Mesenchymal stem cell (in vitro differentiated cells and primary cell): ENCODE results near the gene ANKRD12.
A peak's percentile ranks its signal among the peaks of the same experiment; 100 is the strongest.
"Not testable (repeated sequence)": the region's sequence is repeated elsewhere in the genome, so short reads cannot be mapped to it uniquely, and the experiment has no call there.

Source experiments
- DNase-seq: peaks from one replicate; pipeline ENCODE4 v3.0.0-alpha.2; 2013
- H2AFZ ChIP-seq: one replicate; pipeline ENCODE4 v1.6.1; 2013; ENCODE audit warnings: low read depth, mild to moderate bottlenecking, control low read depth, inconsistent platforms, low read length, moderate library complexity
- H2AK5ac ChIP-seq: 2 replicates; pipeline ENCODE4 v1.6.1; 2013; ENCODE audit warnings: low read length, moderate library complexity, mild to moderate bottlenecking, inconsistent platforms; ENCODE audit not compliant: severe bottlenecking
- H2BK120ac ChIP-seq: one replicate; pipeline ENCODE4 v1.6.1; 2013; ENCODE audit warnings: low read depth, mild to moderate bottlenecking, inconsistent platforms, low read length, moderate library complexity
- H2BK12ac ChIP-seq, 2 experiments: one replicate each; pipeline ENCODE4 v1.6.1; 2013; ENCODE audit warnings: inconsistent platforms in 2 of 2, low read length in 2 of 2, mild to moderate bottlenecking in 2 of 2, moderate library complexity in 2 of 2, control low read depth in 1 of 2
- H2BK15ac ChIP-seq: one replicate; pipeline ENCODE4 v1.6.1; 2013; ENCODE audit warnings: mild to moderate bottlenecking, low read depth, inconsistent platforms; ENCODE audit not compliant: poor library complexity, severe bottlenecking
- H2BK5ac ChIP-seq: 2 replicates; pipeline ENCODE4 v1.6.1; 2013; ENCODE audit warnings: low read depth, mild to moderate bottlenecking, low read length, control low read depth, inconsistent platforms; ENCODE audit not compliant: poor library complexity, severe bottlenecking
- H3K14ac ChIP-seq, 2 experiments: one replicate each; pipeline ENCODE4 v1.6.1; 2013; ENCODE audit warnings: inconsistent platforms in 2 of 2, low read length in 2 of 2, control low read depth in 1 of 2, mild to moderate bottlenecking in 1 of 2, moderate library complexity in 1 of 2
- H3K18ac ChIP-seq, 2 experiments: one replicate each; pipeline ENCODE4 v1.6.1; 2013; ENCODE audit warnings: inconsistent platforms in 2 of 2, low read length in 2 of 2, control low read depth in 1 of 2, low read depth in 1 of 2, mild to moderate bottlenecking in 1 of 2
- H3K23ac ChIP-seq, 2 experiments: one replicate each; pipeline ENCODE4 v1.6.1; 2013; ENCODE audit warnings: inconsistent platforms in 2 of 2, low read length in 2 of 2, mild to moderate bottlenecking in 2 of 2, moderate library complexity in 2 of 2, control low read depth in 1 of 2
- H3K27ac ChIP-seq: 2 replicates; pipeline ENCODE4 v1.5.1; 2013; ENCODE audit warnings: mild to moderate bottlenecking, moderate library complexity, low read length, control low read depth, inconsistent platforms; ENCODE audit not compliant: poor library complexity, severe bottlenecking
- H3K27me3 ChIP-seq, 2 experiments: 2 replicates each; pipeline versions ENCODE4 v1.6.1 to v1.7.0; 2013; ENCODE audit warnings: low read length in 2 of 2, mild to moderate bottlenecking in 2 of 2, moderate library complexity in 2 of 2, control low read depth in 1 of 2, inconsistent platforms in 1 of 2; ENCODE audit not compliant: control insufficient read depth in 1 of 2, insufficient read depth in 1 of 2
- H3K36me3 ChIP-seq, 2 experiments: 2 replicates each; pipeline versions ENCODE4 v1.6.1 to v1.7.0; 2013; ENCODE audit warnings: low read length in 2 of 2, control low read depth in 1 of 2, inconsistent platforms in 1 of 2, low read depth in 1 of 2, mild to moderate bottlenecking in 1 of 2; ENCODE audit not compliant: insufficient read depth in 2 of 2, control insufficient read depth in 1 of 2
- H3K4ac ChIP-seq, 2 experiments: one replicate each; pipeline ENCODE4 v1.6.1; 2013; ENCODE audit warnings: inconsistent platforms in 2 of 2, low read length in 2 of 2, mild to moderate bottlenecking in 2 of 2, moderate library complexity in 2 of 2, control low read depth in 1 of 2, low read depth in 1 of 2
- H3K4me1 ChIP-seq: 2 replicates; pipeline ENCODE4 v1.6.1; 2013; ENCODE audit warnings: low read depth, low read length, control low read depth; ENCODE audit not compliant: control insufficient read depth, insufficient read depth
- H3K4me2 ChIP-seq: 2 replicates; pipeline ENCODE4 v1.6.1; 2013; ENCODE audit warnings: low read length, mild to moderate bottlenecking, inconsistent platforms; ENCODE audit not compliant: poor library complexity, severe bottlenecking
- H3K4me3 ChIP-seq, 2 experiments: 2 replicates each; pipeline versions ENCODE4 v1.5.1 to v1.7.0; 2013; ENCODE audit warnings: low read length in 2 of 2, mild to moderate bottlenecking in 2 of 2, control low read depth in 1 of 2, low read depth in 1 of 2; ENCODE audit not compliant: insufficient read depth in 1 of 2
- H3K79me1 ChIP-seq: replicated peaks from 2 replicates; pipeline ENCODE4 v1.6.1; 2013; ENCODE audit warnings: mild to moderate bottlenecking, control low read depth, low read length, inconsistent platforms; ENCODE audit not compliant: poor library complexity, severe bottlenecking
- H3K9ac ChIP-seq: 2 replicates; pipeline ENCODE4 v1.7.0; 2013; ENCODE audit warnings: mild to moderate bottlenecking, low read length, moderate library complexity
- H3K9me3 ChIP-seq: 2 replicates; pipeline ENCODE4 v1.7.0; 2013; ENCODE audit warnings: mild to moderate bottlenecking, low read length; ENCODE audit not compliant: control insufficient read depth
- H4K8ac ChIP-seq: one replicate; pipeline ENCODE4 v1.6.1; 2013; ENCODE audit warnings: inconsistent platforms, mild to moderate bottlenecking, low read length, moderate library complexity
- H4K91ac ChIP-seq: one replicate; pipeline ENCODE4 v1.6.1; 2013; ENCODE audit warnings: mild to moderate bottlenecking, low read length, inconsistent platforms
- WGBS: methylation state at CpG from one replicate; pipeline ENCODE4 v1.1.7; 2013; ENCODE audit warnings: mixed read lengths; 5-methylcytosine and 5-hydroxymethylcytosine counted together

The ANKRD12 gene

DNA sequence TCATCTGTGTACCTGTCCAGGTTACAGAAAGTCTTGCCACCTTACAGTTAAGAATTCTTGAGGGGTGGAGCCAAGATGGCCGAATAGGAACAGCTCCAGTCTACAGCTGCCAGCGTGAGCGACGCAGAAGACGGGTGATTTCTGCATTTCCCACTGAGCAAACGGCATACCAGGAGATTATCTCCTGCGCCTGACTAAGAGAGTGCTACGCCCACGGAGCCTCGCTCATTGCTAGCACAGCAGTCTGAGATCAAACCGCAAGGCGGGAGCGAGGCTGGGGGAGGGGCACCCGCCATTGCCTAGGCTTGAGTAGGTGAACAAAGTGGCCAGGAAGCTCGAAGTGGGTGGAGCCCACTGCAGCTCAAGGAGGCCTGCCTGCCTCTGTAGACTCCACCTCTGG is 128.2 kb downstream of the ANKRD12 start:
- Histone ChIP-seq H3K14ac (peak overlapping the region in 1 of 2 experiments; percentile 20), H3K36me3 (peaks cover 9 to 53% of the 10 kb centered on the region in 2 experiments)
- not testable (repeated sequence) for H2AK5ac ChIP-seq, H4K91ac ChIP-seq, H3K23ac ChIP-seq, H2BK15ac ChIP-seq, H3K27ac ChIP-seq, H3K9ac ChIP-seq, DNase-seq, H2AFZ ChIP-seq, H4K8ac ChIP-seq, H3K18ac ChIP-seq, H3K79me1 ChIP-seq, H3K4me1 ChIP-seq, H3K9me3 ChIP-seq, H3K27me3 ChIP-seq, H2BK120ac ChIP-seq, H3K4me3 ChIP-seq, H2BK12ac ChIP-seq, H3K4me2 ChIP-seq, H2BK5ac ChIP-seq, H3K4ac ChIP-seq
- WGBS = 82% methylated on average over 15 of the region's 15 CpGs

DNA sequence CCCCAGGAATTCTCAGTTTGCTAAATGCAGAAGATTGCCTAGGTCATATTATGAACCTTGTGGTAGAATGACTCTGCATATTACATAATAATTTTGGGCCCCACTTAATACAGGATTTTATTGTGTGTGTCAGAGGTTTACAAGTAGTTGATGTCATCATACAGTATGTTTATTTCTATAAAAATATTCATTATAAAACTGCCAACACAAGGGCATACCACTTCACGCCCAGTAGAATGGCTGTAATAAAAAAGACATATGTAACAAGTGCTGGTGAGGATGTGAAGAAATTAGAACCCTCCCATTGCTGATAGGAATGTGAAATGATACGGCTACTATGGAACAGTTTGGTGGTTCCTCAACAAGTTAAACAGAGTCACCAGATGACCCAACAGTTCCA is 136.6 kb downstream of the ANKRD12 start:
- Histone ChIP-seq H2BK5ac (no peak overlapping the region), H2BK120ac (no peak overlapping the region), H3K18ac (no peak overlapping the region), H4K8ac (no peak overlapping the region), H2BK12ac (no peak overlapping the region), H3K79me1 (peaks cover 1% of the 10 kb centered on the region), H2AFZ (no peak overlapping the region), H3K36me3 (peaks cover 3 to 68% of the 10 kb centered on the region in 2 experiments), H3K4me2 (no peak overlapping the region), H3K14ac (no peak overlapping the region), H4K91ac (no peak overlapping the region), H3K27ac (no peak overlapping the region), H3K4me3 (no peak overlapping the region), H3K9ac (no peak overlapping the region), H3K4me1 (no peaks in the 10 kb centered on the region), H3K23ac (no peak overlapping the region), H2BK15ac (no peak overlapping the region), H3K27me3 (no peaks in the 10 kb centered on the region), H3K4ac (no peak overlapping the region), H3K9me3 (no peaks in the 10 kb centered on the region), H2AK5ac (no peak overlapping the region)
- no peak for DNase-seq
- WGBS = no CpG with 5 or more reads among the region's 2 CpGs

DNA sequence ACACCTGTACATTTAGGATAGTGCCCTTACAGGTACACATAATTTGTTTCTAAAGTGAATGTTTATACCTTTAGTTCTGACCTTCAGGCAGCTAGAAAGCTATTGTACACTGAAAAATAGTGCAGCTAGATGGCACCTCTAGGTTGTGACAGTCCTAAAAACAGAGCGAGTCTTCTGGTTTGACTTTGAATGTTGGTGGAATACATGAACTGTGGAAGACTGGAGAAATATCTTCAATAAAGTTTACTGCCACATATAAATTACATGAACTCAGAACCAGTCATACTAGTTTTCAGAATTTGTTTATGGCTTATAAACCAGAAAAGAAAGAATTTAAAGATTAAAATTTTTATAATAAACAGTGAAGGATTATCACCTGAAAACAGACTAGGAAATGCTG is 139.3 kb downstream of the ANKRD12 start:
- Histone ChIP-seq H3K9me3 (no peaks in the 10 kb centered on the region), H3K4me3 (no peak overlapping the region), H2AK5ac (no peak overlapping the region), H2BK5ac (no peak overlapping the region), H2BK120ac (no peak overlapping the region), H2BK12ac (no peak overlapping the region), H3K23ac (no peak overlapping the region), H2BK15ac (no peak overlapping the region), H4K91ac (no peak overlapping the region), H3K4ac (no peak overlapping the region), H3K18ac (no peak overlapping the region), H3K14ac (no peak overlapping the region), H3K9ac (no peak overlapping the region), H3K4me1 (no peaks in the 10 kb centered on the region), H4K8ac (no peak overlapping the region), H3K36me3 (peaks cover 8 to 91% of the 10 kb centered on the region in 2 experiments), H3K79me1 (peaks cover 5% of the 10 kb centered on the region), H3K27me3 (no peaks in the 10 kb centered on the region), H3K27ac (no peak overlapping the region), H3K4me2 (no peak overlapping the region), H2AFZ (no peak overlapping the region)
- DNase-seq = no peak
- WGBS = 100% methylated on average over 1 of the region's 1 CpG

DNA sequence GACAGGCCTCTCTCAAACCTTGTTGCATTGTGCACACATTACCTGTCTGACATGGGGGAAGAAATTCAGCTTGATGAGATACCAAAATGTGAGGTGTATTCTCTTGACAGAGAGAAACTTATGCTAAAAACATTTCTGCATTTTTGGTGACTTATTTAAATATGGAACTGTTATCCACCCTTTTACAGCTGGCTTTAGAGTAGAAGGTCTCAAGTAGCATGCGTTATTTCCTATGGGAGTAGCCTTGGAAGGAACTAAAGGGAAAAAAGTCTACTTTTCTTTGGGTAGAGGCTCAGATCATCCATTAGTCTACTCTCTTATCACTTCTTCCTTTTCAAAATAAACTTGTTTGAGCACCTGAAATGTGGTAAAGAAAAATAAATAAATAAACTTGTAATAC is 141.4 kb downstream of the ANKRD12 start:
- Histone ChIP-seq H2AK5ac (no peak overlapping the region), H3K79me1 (peaks cover 3% of the 10 kb centered on the region), H2AFZ (no peak overlapping the region), H4K91ac (no peak overlapping the region), H2BK15ac (no peak overlapping the region), H3K27me3 (no peaks in the 10 kb centered on the region), H3K4me1 (no peaks in the 10 kb centered on the region), H3K23ac (no peak overlapping the region), H3K36me3 (peaks cover 8 to 94% of the 10 kb centered on the region in 2 experiments), H3K27ac (no peak overlapping the region), H3K14ac (no peak overlapping the region), H2BK12ac (no peak overlapping the region), H3K9ac (no peak overlapping the region), H4K8ac (no peak overlapping the region), H3K4me2 (no peak overlapping the region), H2BK5ac (no peak overlapping the region), H3K4me3 (no peak overlapping the region), H3K4ac (no peak overlapping the region), H3K18ac (no peak overlapping the region), H3K9me3 (no peaks in the 10 kb centered on the region), H2BK120ac (no peak overlapping the region)
- WGBS = no CpG with 5 or more reads among the region's 1 CpG
- no peak for DNase-seq
